Eye (tissue), 1 donor: Measurements from ENCODE around the gene UBE2L5.

Source experiments
- DNase-seq: peaks from one replicate; pipeline ENCODE4 v3.0.0-alpha.2; 2015

Gene UBE2L5

DNA sequence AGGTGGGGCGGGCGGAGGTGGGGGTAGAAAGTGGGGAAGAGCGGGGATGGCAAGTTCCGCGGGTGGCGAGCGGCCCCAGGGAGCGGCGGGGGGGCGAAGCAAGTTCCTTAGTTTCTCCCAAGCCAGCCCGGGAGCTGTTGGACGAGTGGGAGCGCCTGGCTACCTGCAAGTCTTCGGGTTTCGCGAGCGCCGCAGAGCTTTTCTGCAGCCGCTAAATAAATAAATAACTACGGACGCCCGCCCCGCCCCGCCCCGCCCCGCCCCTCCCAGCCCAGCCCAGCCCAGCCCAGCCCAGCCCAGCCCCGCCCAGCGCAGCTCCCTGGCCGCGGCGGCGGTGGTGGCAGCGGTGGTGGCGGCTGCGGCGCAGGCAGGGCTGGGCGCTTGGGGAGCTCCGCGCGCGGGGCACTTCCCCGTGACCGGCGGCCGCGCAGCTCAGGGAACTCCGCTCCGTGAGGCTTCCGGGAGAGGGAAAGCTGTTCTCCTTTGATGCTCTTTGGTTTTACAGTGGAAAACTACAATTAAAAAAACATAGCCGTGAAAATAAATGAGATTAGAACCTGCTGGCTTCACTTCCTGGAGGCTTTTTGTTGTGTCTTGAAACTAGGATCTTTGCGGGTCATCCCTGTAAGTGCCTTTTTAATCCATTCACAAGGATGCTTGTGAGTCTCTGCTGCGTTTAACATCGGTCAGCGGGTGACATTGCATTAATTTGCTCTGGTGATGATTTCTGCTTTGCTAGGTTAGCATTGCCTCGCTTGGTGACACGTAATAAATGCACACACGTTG, at the start of gene UBE2L5:
TSS of gene UBE2L5 (plus strand) at position 440 of the 786 bp plus-strand sequence. CDS start 5,498 bp downstream, outside the sequence.
- DNase-seq = peak; percentile 82

DNA sequence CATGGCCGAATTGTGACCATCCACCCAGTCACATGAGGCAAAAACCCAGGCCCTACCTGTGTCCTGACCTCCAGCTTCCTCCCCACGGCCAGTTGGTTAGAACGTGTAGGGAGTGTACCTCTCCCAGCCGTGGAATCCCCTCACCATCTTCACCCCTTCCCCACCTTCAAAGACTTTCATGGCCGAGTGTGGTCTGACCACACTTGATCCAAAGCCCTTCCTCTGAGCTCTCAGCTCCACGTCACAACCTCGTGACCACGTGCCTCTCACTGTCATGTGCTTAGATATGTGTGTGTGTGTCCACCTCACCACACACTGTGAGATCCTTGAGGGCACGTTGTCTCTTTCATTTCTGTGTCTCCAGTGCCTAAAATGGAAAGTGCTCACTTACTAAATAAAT, 48.6 kb upstream of the UBE2L5 start:
- no peak for DNase-seq

DNA sequence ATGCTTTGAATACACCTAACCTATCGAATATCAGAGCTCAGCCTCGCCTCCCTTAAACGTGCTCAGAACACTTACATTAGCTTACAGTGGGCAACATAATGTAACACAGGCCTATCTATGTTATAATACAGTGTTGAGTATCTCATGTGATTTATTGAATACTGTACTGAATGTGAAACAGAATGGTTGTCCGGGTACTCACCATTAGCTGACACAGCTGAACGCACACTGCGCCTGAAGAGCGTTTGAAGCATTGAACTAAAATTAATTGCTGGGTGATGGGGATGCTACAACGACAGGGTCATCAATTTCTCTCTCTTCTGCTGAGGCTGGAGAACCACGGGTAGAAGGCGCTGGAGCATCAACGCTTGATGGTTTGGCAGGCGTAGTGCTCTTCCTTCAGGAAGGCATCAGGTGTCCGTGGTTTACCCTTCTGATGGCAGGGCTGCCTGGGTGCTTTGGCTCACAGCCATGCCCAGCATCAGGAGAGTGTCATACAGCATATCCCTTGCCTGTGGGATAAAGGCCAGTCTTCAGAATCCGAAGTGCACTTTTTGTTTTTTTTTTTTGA, 46.9 kb upstream of the UBE2L5 start:
- no peak for DNase-seq

DNA sequence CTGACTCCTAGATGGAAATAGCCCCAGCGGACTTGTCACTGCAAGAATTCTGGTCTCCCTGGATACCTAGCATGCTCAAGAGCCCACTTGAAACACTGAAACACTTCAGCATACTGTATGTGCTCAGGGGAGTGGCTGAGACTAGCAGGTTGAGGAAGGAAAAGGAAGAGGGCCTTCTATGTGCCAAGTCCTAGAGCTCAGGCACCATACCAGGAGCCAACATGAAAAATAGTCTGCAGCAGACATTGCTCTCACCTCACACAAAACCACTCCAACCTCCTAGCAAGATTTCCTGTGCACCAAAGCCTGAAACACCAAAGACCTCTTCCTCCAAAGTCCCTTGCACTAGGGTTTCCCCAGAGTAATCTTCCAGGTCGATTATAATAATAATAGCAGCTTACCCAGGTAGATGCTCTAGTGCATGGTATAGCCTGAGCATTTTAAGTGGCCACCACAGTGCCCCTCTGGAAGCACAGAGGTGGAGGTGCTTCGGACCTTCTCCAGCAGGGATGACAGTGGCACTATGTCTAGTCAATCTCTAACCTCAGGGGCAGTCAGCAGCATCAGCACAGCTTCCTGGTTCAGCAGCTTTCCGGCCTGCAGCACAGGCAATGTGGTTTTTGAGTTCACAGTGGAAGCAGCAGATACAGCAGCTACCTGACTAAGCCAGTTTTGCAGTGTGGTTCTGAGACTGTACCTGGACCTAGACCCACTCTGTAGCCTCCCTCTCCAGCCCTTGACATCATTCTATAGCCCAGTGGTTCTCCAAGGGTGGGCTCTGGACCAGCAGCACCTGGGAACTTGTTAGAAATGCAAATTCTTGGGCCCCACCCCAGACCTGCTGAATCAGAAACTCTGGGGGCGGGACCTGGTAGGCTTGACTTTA, 45.6 kb upstream of the UBE2L5 start:
- no peak for DNase-seq

DNA sequence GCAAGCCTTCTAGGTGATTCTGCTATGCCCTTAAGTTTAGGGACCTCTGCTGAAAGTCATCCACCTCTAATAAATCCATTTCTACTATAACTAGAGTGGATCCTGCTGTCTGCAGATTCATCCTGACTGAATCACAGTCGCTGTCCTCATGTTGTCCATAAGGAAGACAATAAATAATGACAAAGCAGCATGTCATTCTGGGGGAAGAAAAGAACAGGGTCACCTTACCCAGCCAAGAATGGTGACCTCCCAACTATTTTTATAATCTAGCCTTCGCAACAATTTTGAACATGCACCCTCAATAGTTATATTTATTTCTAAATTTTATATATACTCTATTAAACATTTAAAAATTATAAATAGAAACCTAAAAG, 45.0 kb upstream of the UBE2L5 start:
- no peak for DNase-seq

DNA sequence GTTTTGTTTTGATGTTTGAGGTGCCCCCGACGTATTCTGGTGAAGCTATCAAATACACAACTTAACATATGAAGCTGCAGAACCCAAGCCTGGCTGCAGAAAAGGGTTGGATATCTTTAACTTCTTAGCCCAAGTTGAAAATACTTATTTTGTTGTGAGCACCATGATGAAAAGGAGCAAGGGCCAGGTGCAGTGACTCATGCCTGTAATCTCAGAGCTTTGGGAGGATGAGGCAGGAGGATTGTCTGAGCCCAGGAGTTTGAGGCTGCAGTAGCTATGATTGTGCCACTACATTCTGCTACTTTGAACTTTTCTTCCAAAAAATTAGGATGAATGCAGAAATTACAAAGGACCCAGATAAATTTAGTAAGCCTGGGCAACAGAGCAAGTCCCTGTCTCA, 44.1 kb upstream of the UBE2L5 start:
- no peak for DNase-seq

DNA sequence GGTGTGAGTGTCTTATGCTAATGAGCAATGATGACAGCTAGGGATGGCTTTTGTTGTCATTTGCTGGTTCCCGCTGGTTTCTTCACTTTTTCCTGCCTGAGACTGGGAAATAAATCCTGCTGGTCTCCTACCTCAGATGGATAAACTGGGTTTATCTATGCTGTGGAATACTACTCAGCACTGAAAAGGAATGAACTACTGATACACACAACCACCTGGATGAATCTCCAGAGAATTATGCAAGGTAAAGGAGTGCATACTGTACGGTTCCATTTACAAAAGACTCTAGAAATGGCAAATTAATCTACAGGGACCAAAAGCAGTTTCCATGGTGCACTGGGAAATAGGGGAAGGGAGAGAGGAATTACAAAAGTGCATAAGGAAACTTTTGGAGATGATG, 41.2 kb upstream of the UBE2L5 start:
- no peak for DNase-seq

DNA sequence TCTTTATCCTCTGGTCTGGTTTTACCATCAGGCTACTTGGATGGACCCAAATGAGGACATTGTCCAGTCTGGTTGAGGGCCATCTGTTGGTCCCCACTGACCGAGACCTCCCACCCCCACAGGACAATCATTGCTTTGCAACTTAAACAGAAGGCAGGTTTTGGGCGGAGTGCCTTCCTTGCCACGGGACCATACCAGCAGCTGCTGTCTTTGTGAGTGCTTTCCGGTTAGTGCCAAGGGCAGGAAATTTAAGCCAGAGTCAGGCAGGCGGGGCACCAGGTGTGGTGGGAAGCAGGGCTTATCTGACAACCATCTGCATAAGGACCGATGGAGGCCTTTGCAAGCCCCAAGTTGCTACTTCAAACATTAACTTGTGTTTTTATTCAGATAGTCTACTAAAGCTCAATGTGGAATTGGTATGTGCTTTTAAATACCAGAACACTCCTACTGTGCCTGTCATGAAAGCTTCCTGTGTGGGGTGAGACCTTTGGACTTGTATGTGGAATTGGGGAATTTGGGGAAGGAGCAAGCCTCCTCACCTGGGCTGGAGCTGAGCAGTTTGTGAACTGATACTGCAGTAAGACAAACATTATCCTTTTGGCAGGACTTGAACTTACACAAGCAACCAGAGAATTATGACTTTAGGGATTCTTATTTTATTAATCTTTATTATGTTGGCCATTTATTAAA, 39.3 kb upstream of the UBE2L5 start:
- DNase-seq = no peak

DNA sequence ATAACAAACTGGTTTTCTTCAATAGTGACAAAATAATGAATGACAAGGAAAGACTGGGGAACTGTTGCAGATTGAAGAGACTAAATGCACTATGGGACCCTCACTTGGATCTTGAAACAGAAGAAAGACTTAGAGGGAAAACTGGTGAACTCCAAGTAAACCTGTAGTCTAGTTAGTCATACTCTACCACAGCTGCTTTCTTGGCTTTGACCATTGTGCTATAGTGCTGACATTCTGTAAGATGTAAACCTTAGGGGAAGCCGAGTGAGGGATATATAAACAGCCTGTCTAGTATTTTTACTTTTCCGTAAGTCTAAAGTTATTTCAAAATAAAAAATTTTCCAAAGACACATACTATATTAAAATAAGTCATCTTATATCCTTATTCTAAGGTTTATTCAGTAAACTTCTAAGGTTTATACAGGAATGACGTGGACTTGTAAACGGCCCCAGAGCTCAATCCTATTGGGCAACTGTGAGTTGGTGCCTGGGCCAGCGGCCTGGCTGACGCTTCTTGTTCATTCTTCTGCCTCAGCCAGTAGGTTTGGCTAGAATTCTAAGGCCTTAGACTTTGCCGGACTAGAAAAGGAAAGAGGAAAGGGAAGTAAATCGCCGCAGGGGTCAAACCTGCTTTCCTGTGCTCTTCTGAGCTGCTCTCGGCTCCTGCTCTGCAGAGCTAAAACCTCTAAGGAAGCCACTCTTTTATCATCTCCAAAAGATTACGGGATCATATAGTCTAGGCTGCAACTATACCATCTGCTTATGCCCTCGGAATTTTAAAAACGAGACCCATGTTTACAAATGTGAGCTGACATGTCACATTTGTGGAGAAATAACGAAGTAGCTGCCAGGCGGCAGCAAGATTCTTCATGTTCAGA, 33.6 kb upstream of the UBE2L5 start:
- no peak for DNase-seq

DNA sequence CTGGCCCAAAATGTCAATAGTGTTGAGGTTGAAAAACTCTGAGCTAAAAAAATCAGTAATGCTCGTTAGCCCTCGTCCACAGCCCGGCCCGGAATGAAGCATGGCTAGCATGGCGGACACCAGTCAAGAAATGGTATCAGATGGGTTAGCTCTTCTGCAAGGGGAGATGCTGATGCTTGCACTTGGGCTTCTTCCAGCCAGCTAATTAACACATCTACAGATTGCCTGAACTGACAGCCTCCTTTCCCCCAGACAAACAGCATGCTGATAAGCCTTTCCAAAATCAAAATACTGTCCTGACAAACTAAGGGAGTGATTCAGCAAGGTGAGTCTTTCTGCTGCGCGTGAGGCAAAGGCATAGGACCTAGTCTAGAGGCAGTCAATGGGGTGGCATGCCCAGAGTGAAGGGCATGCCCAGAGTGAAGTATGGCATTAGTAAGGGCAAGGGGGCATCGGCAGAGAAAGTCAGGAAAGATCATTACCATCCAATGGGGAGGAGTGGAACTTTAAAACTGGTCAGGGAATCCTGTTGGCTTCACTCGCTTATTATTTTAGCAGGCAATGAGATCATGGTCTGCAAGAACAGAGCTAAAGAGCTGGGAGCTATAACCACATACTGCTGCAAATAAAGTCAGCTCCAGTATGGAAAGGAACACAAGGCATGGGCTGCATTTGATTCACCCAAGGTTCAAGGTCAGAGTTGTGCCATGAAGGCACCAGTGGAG, 30.2 kb upstream of the UBE2L5 start:
- DNase-seq = no peak

DNA sequence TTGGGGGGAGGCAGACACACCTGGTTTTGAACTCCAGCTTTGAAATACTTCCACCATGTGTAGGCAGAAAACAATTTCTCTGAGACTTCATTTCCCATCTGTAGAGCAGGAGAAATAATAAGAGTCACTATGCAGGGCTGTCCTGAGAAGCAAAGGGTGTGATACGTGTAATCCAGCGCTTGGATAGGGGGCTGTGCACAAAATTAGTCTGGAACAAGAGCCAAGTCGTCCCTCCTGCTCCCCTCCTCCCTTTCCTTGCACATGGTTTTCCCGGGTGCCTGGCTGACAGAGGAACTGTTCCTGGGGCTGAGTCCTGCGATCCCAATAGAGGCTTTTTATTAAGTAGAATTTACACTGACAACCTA, 29.6 kb upstream of the UBE2L5 start:
- no peak for DNase-seq

DNA sequence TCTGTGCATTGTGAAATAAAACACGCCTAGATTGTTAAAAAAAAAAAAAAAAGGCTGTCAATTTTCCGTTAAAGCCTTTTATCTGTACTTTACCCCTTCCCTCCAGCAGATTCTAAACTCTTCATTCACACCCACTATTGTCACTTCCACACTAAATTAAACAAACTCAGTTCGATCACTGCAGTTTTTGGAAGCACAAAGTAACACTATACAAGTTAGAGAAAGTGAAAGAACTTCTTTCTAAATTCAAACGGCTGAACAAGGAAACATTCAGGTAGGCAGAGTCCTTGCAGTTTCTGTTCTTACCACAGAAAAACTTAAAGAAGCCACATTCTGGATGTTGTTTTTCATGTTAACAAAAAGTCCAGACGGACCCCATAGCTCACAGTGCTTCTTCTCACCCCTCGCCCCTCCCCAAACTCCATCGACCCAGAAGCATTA, 27.5 kb upstream of the UBE2L5 start:
- no peak for DNase-seq

DNA sequence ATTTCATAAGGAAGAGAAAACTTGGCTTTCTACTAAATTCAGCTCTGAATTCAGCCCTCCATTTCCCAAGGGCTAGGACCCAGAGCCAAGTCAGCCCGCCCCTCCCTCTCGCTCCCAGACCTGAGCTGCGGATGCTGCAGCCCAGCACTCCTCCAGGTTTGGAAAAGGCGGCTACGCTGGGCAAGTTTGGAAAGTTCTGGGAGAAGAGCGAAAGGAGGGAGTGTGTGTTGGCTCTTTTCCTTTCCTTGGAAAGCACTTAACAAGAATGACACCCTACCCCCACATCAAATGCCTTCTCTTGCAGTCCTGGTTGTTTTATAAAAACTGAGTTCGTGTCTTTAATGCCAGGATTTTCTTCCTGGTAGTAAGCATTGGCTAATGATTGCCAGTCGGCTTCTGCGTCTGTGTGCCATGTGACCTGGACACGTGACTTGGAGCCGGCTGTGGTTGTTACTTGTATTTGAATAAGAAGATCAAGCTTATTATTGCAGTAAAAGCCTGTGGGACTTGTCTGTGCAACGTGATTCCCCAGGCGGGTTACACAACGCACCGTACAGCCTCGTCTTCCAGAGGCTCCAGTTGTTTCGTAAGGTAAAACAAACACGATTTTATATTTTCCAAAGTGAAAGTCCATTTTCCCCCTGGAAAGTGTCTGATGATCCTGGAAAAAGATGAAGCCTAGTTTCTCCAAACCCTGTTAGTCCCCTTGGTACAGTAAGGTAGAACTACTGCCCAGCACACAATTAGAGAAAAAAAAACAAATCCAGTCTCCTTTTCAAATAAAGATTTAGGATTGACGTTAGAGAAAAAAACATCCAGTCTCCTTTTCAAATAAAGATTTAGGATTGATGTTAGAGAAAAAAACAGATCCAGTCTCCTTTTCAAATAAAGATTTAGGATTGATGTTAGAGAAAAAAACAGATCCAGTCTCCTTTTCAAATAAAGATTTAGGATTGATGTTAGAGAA, 26.8 kb upstream of the UBE2L5 start:
- DNase-seq = peak; percentile 90

DNA sequence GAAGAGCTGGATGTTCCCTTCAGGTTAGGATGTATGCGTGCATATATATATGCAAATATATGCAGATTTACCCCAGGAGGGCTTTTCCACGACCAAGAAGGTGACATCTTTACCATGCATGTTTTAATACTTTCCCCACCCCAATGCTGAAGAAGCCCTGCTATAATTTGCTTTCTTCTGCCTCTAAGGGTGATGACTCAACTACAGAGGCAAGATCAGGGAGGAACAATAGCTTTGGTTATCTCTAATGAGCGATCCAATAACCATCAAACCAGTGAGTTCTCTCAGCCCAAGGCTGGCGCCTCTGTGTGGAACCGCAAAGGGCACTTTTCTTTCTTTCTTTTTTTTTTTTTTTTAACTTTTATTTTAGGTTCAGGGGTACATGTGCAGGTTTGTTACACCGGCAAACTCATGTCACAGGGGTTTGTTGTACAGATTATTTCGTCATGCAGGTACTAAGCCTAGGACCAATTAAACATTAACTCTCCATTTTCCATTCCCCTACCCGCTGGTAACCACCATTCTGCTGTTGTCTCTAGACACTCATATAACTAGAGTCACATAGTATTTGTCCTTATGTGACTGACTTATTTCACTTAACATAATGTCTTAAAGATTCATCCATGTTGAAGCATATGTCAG, 25.7 kb upstream of the UBE2L5 start:
- DNase-seq = no peak

DNA sequence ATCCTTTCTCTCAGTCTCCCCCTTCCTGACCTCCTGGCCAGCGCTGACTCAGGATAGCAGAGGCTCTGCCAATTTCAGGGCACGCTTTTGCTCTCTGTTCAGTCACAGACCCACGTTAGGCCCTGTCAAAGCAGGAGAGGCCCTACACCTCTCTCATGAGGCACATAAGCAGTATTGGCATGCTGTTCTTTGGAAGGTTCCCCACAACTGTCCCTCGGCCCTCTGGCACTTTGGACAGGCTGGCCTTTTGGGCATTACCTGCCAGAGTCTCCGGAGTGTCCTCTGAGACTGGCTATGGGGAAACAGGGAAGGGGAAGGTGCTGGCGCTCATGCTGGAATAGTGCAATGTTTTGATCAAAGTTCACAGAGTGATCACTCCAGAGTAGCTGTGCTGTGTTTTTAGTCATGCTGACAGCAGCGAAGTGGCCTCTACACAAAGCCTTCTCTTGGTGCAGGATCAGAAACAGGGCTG, 23.7 kb upstream of the UBE2L5 start:
- DNase-seq = no peak

DNA sequence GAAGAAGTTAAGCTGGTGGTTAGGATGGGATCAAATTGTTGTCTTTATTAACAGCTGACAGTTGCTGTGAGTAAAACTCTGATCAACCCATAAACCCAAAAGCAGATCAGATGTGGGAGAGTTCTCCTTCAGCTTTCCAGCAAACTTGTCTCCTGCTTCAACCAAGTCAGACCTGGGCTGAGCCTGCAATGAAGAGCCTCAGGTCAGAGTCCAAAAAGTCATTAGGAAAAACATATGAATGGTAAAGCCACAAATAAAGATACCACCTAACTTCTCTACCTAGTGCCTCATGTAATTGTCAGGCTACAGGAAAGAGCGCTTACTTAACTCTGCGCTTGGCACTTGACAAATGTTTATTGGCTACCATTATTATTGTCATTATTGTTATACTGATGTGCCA, 21.9 kb upstream of the UBE2L5 start:
- DNase-seq = no peak

DNA sequence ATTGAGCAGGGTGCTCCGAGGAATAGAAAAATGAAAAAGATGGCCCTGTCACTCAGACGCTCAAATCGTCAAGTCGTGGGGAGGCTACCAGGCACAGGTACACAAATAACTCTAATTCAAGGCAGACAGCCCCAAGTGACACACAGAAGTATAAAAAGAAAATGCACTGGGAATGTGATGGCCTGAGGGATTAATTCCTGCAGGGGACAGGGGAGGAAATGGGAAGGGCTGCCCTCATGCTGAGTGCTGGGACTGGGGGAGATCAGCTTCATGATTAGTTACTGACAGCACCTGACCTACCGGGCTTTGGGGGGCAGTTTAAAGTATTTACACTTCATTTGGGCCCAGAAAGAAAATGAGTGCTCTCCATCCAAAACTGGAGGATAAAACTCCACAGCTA, 20.9 kb upstream of the UBE2L5 start:
- DNase-seq = no peak

DNA sequence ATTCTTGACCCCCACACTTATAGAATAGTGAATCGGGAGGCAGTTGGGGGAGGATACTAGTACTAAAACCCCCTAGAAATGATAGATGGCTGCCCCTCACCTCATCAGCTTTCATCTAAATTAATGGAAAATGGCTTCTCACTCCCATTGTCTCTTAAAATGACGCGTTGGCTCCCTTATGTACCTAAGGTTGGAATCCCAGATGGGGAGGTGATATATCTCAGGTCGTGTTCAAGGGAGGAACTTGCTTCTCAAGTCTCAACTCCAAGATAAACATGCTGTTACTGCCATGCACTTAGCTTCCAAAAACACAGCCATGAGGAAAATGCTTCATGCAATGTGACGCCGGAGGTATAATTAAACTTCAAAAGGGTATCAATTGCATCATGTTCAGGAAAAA, 18.8 kb upstream of the UBE2L5 start:
- DNase-seq = no peak

DNA sequence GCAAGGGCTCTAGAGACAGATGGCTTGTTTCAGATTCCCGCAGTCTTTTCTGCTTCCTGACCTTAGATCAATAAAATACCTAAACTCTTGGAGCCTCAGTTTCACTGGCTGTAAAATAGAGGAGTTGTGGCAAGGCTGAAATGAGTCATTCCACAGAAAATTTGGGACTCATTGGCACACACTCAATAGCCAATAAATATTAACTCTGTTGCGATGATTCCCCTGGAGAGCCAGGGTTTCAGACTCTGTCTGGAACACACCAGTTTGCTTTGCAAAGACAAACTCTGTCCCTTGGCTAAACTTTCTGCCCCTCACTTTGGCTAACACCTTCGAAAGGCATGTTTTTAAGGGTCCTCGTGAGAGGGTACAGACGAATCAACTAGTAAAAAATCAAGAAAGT, 18.1 kb upstream of the UBE2L5 start:
- DNase-seq = no peak
